GM21381 (cell line): ENCODE measurements around the gene NIM1K.
A peak's percentile ranks its signal among the peaks of the same experiment; 100 is the strongest.
"Not testable (repeated sequence)": the region's sequence is repeated elsewhere in the genome, so short reads cannot be mapped to it uniquely, and the experiment has no call there.

Source experiments
- ATAC-seq: cut with Tn5 transposase; IDR thresholded peaks from one replicate; pipeline ENCODE4 v1.9.1; 2021; ENCODE audit warnings: mild to moderate bottlenecking, moderate library complexity; ENCODE audit not compliant: unreplicated experiment

The NIM1K gene

GRCh38 chr5:43190755-43191603, 1.0 kb upstream of the NIM1K start:
- ATAC-seq, result no peak

GRCh38 chr5:43192558-43193180, 644 bp downstream of the NIM1K start:
- peak; percentile 31 for ATAC-seq

- peak; percentile 48 for ATAC-seq
Measured at GRCh38 chr5:43193181-43193893, 1.3 kb downstream of the NIM1K start.

DNA sequence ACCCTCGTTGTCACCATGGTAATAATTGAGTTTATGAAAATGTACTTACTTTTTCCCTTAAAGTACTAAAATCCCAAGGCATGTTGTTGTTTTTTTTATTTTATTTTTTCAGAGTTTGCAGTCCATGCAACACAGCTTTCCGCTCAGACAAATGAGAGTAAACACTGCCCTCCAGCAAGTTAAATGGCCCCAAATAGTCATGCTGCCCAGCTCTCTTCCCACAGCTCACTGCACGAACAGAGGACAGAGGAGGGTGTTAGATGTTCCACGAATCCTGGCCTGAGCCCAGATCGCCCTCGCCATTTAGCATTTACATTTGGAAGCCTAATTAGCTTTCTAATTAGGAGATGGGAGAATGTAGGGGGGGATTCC, 1.9 kb downstream of the NIM1K start:
- ATAC-seq, result no peak

DNA sequence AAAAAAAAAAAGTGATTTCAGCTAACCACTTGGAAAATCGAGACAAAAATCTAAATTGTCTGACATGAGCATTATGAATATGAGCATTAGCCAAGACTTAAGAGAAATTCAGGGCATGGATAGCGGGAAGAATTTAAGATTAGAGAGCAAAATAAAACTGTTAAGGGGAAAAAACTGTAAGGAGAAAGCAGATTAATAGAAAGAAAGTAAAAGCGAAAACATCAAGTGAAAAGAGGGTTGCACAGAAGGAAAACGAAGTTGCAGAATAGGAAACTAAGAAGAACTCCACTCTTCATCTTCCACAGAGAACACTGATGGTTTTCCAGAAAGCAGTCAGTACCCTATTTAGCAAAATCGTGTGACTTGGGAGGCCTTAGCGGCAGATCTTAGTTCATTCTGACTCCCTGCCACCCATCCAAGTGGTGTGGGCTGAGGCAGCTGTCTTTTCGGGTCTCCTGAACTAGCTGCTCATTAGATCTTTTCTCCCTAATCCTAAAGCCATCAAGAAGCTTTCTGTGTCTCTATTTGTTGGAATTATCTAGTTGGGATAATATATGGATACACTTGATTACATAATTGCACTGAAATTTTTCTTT, 3.7 kb downstream of the NIM1K start:
- no peak for ATAC-seq

DNA sequence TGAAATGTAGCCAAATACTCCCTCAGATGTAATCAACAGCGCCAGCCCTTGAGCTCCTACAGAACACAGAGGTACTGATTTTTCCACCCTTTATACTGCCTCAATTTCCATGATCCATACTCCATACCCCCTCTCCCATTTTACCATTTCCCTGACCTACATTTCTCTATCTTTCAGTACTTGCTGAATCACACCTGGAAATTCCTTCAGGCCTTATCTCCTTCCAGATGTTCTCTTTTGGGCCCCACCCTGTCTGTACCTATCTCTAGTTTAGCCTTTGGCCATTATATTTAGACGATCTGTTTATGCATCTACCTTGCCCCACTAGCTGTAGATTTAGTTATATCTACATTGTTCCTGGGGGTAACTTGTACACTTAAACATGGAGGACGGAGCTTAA, 5.5 kb downstream of the NIM1K start:
- no peak for ATAC-seq

DNA sequence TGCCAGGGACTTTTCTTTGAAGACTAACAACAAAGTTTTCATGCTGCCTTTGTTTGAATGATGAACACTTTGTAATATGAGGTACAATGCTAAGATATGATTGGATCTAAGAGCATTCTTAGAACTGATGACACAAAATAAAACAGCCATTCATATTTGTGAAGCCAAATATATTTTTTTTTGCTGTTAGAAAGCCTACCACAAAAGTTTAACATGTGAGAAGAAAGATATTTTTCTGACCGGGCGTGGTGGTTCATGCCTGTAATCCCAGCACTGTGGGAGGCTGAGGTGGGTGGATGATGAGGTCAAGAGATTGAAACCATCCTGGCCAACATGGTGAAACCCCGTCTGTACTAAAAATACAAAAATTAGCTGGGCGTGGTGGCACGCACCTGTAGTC, 9.4 kb downstream of the NIM1K start:
- not testable (repeated sequence) for ATAC-seq

- no peak for ATAC-seq
Measured at GRCh38 chr5:43202380-43202779, 10.4 kb downstream of the NIM1K start.

DNA sequence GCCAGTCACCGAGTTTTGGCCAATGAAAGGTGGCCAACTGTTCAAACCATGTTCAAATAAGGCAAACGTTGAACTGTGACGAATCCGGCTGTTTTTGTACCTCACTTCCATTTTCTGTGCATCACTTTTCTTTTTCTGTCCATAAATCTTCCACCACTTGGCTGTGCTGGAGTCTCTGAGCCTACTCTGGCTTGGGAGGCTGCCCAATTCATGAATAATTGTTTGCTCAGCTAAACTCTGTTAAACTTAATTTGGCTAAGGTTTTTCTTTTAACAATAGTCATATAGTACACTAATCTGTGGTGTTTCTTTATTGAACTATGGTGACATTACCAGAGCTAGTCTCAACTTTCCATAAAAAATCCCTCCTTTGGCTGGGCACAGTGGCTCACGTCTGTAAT, 11.3 kb downstream of the NIM1K start:
- no peak for ATAC-seq

- no peak for ATAC-seq
Measured at GRCh38 chr5:43204958-43205357, 12.9 kb downstream of the NIM1K start.

DNA sequence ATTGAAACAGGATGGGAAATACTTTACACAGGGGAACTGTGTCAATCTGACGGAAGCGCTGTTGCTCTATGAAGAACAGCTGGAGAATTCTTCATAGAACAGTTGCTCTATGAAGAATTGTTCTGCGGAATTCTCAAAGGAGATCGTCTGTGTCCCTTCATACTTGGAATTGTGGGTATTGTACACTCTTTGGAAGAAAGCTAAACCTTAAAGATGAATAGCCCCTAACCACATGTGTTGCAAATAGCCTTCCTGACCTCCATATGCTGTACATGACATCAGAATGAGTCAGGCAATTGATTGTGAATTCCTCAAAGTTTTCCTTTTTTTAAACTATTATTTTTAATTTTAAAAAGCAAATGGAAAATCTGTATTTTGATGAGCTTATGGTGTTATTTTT, 15.6 kb downstream of the NIM1K start:
- ATAC-seq, result no peak

DNA sequence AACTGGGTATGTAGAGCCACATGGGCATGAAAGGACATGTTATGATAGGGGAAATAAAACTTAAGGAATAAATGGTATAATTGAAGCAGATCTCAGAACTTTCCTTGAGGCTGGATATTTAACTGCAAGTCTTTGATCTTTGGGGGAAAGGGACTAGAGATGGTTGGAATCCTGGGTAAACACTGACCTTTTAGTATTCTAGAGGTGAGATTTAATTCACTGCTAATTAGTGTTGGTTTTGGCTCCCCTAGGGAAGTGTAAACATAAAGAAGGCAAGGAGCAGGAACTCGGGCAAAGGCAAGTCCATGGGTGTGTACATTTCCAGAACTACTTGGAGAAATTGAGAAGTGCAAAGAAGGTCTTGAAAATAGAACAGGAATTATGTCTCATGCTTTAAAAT, 16.6 kb downstream of the NIM1K start:
- no peak for ATAC-seq

DNA sequence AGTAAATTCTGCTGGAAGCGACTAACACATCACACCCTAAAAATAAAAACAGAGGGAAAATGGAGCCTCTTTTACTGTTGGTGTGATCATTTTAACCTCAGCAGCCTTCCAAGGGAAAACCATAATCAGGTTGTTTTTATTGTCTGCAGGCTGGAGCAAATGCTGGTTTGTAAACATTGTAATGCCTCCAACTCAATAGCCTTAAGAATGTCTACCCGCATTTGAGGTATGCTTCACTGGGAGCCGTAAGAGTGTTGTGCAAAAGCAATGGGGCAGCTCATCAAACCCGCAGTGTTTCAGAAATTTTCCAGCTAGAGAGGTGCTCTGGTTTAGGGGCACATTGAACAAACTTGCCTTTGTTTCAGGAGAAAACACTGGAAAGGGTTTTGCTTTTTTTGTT, 17.0 kb downstream of the NIM1K start:
- ATAC-seq, result no peak

- no peak for ATAC-seq
Measured at GRCh38 chr5:43209833-43210232, 17.8 kb downstream of the NIM1K start.

DNA sequence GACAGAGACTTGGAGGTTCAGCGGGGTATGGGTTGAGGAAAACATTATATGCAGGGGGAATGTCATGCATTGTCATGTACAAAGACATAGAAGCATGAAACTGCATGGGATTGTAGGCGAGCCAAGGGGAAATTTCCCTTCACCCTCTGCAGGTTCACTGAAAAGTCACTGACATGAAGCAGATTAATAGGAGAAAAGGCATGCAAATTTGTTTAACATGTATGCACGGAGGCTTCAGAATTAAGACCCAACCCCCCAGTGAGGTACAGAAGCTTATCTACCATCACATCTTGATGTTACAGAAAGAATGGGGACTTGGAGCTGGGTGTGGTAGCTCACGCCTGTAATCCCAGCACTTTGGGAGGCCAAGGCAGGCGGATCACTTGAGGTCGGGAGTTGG, 18.5 kb downstream of the NIM1K start:
- no peak for ATAC-seq

- no peak for ATAC-seq
Measured at GRCh38 chr5:43213951-43214350, 21.9 kb downstream of the NIM1K start.

- ATAC-seq, result no peak
Measured at GRCh38 chr5:43215073-43215631, 23.1 kb downstream of the NIM1K start.

DNA sequence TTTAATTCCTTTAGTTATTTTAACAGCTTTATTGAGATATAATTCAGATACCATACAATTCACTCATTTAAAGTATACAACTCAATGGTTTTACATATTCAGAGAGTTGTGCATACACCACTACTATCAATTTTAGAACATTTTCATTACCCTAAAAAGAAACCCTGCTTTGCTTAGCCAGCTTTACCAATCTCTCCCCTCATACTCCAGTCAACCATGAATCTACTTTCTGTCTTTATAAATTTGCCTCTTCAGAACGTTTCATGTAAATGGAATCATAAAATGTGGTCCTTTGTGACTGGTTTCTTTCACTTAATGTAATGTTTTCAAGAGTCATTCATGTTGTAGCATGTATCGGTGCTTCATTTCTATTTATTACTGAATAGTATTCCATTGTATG, 24.9 kb downstream of the NIM1K start:
- ATAC-seq, result no peak

DNA sequence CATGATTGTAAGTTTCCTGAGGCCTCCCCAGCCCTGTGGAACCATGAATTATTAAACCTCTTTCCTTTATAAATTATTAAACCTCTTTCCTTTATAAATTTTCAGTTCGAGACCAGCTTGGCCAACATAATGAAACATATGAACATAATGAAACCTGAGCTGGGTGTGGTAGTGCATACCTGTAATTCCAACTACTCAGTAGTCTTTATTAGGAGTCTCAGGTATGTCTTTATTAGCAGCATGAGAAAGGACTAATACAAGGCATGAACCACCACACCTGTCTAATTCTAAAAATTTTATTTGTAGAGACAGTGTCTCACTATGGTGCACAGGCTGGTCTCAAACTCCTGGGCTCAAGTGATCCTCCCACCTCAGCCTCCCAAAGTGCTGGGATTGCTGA, 27.1 kb downstream of the NIM1K start:
- no peak for ATAC-seq

DNA sequence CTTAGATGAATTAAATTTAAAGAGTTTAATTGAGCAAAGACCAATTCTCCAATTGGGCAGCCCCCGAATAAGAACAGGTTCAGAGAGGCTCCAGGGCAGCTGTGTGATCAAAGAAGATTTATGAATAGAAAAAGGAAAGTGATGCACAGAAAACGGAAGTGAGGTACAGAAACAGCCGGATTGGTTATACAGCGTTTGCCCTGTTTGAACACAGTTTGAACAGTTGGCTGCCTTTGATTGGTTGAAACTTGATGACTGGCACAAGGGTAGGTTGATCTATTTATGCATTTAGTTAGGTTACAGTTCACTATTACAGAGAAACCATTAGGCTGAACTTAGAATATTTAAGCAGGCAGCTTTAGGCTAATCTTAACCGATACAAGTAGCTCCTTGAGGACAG, 29.5 kb downstream of the NIM1K start:
- no peak for ATAC-seq

DNA sequence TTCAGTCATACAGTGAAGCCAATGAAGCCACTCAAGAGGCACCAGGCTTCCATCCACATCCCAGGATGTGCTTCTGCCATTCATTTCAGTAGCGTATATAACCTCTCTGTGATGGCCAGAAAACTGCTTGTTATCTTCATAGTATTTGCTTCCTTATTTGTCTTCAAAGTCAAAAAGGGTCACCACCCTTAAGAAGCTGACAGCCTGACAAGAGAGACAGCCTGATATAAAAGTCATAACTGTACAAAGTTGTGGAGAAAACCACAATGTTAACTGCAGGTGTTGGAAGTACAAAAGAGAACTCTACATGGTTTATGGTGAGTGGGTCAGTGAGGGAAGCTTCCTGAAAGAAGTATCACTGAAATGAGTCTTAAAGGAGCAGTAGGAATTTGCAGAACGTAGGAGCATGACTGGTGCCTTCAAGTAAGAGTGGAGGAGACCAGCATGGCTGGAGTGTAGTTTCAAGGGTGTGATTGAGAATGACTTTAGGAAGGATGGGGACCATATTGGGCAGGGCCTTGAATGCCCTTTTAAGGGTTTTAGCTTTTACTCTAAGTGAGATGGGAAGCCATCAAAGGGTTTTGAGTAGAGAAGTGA, 33.7 kb downstream of the NIM1K start:
- ATAC-seq, result no peak
